GM12875 (cell line): ENCODE data around the gene XKRX.

Source experiments
- H3K4me3 ChIP-seq: one replicate; pipeline ENCODE4 v1.5.1; 2011; ENCODE audit warnings: low read depth, low read length, control low read depth
- TF ChIP-seq, protein P1 (sequence below): IDR thresholded peaks from 2 replicates; pipeline ENCODE4 v1.5.1; 2011; ENCODE audit warnings: low read depth, mild to moderate bottlenecking, control low read depth, inconsistent platforms, low read length, moderate library complexity, borderline replicate concordance; ENCODE audit not compliant: insufficient read depth

XKRX gene

DNA sequence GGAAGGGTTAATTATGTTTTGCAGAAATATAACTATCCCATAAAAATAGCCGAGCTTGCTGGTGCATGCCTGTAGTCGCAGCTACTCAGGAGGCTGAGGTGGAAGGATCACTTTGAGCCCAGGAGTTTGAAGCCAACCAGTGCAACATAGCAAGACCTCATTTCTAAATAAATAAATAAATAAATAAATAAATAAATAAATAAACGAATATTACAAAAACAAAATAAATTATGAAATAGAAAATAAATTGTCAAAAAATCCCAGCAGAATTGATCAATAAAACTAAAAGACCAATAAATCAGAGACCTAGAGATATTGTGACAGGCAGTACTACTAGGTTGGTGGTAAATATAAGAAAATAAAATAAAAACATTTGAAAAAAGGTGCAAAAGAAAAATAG lies 34.1 kb upstream of the XKRX start:
- TF ChIP-seq, protein P1, sequence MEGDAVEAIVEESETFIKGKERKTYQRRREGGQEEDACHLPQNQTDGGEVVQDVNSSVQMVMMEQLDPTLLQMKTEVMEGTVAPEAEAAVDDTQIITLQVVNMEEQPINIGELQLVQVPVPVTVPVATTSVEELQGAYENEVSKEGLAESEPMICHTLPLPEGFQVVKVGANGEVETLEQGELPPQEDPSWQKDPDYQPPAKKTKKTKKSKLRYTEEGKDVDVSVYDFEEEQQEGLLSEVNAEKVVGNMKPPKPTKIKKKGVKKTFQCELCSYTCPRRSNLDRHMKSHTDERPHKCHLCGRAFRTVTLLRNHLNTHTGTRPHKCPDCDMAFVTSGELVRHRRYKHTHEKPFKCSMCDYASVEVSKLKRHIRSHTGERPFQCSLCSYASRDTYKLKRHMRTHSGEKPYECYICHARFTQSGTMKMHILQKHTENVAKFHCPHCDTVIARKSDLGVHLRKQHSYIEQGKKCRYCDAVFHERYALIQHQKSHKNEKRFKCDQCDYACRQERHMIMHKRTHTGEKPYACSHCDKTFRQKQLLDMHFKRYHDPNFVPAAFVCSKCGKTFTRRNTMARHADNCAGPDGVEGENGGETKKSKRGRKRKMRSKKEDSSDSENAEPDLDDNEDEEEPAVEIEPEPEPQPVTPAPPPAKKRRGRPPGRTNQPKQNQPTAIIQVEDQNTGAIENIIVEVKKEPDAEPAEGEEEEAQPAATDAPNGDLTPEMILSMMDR, result no peak
- no peak overlapping the region for H3K4me3 ChIP-seq

GRCh38 chrX:100948557-100948956 lies 19.8 kb upstream of the XKRX start:
- no peak overlapping the region for H3K4me3 ChIP-seq
- TF ChIP-seq, protein P1, result no peak

DNA sequence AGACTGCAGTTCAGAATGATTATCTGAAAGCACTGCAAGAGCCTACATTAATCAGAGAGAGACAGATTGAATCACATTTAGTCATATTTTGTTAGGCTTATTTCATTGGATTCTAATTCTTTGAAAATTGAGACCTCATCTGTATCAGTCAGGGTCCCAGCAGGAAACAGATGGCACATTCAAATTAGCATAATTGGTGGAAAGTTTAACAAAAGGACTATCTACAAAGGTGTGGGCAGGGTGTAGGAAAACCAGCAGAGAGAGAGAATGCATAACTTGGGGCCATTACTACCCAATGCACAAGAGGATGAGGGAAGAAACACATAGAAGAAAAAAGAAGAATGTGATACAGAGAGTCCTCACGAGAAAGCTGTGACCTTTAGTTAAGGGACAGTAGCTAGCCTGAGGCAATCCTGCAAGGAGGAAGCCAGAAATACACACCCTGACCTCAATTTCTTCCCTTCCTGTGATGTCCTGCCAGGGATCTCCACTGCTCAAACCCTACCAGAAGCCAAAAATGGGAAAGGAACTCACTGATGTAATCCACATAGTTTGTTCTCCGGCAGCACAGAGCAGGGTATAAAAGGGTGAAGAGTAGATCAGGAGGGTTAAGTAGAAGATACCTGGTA lies 17.7 kb upstream of the XKRX start:
- H3K4me3 ChIP-seq, result no peak overlapping the region
- TF ChIP-seq, protein P1, result no peak

GRCh38 chrX:100944601-100945000 lies 15.9 kb upstream of the XKRX start:
- TF ChIP-seq, protein P1, result no peak
- H3K4me3 ChIP-seq, result no peak overlapping the region

- TF ChIP-seq, protein P1, result no peak
Measured at GRCh38 chrX:100939333-100939732, 10.6 kb upstream of the XKRX start.

DNA sequence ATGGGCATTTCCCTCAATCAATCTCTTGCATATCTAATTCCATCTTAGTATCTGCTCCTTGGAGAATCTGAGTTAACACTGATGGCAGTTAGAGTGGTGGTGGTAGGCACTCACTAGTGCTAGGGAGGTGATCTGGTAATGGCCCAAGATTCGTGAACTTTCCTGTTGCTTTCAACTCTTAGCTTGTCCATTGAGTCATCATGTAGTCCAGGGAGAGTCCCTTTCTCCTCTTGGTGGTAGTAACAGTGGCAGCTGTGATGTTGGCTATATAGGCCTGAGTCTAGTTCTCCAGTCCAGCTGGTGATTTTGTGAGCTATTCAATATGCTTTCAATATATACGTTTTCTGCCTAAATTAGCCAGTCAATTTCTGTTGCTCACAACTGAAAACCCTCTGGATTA lies 7.0 kb upstream of the XKRX start:
- H3K4me3 ChIP-seq, result no peak overlapping the region
- TF ChIP-seq, protein P1, result no peak

More at GRCh38 chrX:100939333-100939732, 10.6 kb upstream of the XKRX start:
- no peak overlapping the region for H3K4me3 ChIP-seq

DNA sequence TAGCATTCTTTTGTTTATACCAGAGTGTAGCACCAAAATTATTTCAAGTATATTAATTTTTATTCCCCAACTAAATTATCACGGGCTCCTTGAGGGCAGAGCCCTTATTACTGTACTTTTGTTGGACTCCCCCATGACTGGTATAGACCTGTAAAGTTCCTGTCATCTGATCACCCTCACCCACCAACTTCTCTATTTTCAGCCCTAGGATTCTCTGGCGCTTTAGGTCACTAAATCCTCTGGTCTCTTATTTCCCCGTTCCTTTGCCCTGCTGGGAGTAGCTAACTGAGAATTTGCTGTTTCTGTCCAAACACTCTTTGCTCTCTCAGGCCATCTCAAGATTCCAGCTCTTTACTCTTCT lies 3.2 kb upstream of the XKRX start:
- TF ChIP-seq, protein P1, result no peak
- H3K4me3 ChIP-seq, result no peak overlapping the region
